Liver (tissue), 3 donors: Measurements from ENCODE around the gene SEPHS2.
"Not testable (repeated sequence)": the region's sequence is repeated elsewhere in the genome, so short reads cannot be mapped to it uniquely, and the experiment has no call there.

ENCODE experiments used
- FOXA1 ChIP-seq: IDR thresholded peaks from 2 replicates; pipeline ENCODE4 v1.6.1; 2016; ENCODE audit warnings: antibody characterized with exemption
- FOXA2 ChIP-seq: IDR thresholded peaks from 2 replicates; pipeline ENCODE4 v1.6.1; 2016; ENCODE audit warnings: antibody characterized with exemption
- GABPA ChIP-seq, 2 donors: IDR thresholded peaks in 1 of 2; conservative IDR thresholded peaks in 1 of 2; 2 replicates each; pipeline ENCODE4 v1.6.1; 2016; ENCODE audit warnings: antibody characterized with exemption in 2 of 2, mild to moderate bottlenecking in 1 of 2, moderate library complexity in 1 of 2
- HNF4A ChIP-seq, 2 donors: conservative IDR thresholded peaks; 2 replicates each; pipeline ENCODE4 v1.6.1; 2016; ENCODE audit warnings: antibody characterized with exemption in 2 of 2, mild to moderate bottlenecking in 2 of 2
- HNF4G ChIP-seq: IDR thresholded peaks from 2 replicates; pipeline ENCODE4 v1.6.1; 2016; ENCODE audit warnings: antibody characterized with exemption
- NR2F2 ChIP-seq: IDR thresholded peaks from 2 replicates; pipeline ENCODE4 v1.6.1; 2016; ENCODE audit warnings: antibody characterized with exemption
- RAD21 ChIP-seq, 2 donors: IDR thresholded peaks; 2 replicates each; pipeline ENCODE4 v1.6.1; 2016; ENCODE audit warnings: antibody characterized with exemption in 2 of 2, mild to moderate bottlenecking in 2 of 2
- SP1 ChIP-seq: IDR thresholded peaks from 2 replicates; pipeline ENCODE4 v1.6.1; 2018; ENCODE audit warnings: antibody characterized with exemption, mild to moderate bottlenecking
- TAF1 ChIP-seq: conservative IDR thresholded peaks from 2 replicates; pipeline ENCODE4 v1.6.1; 2016; ENCODE audit warnings: antibody characterized with exemption, mild to moderate bottlenecking
- YY1 ChIP-seq: IDR thresholded peaks from 2 replicates; pipeline ENCODE4 v1.6.1; 2016; ENCODE audit warnings: antibody characterized with exemption, mild to moderate bottlenecking
- TF ChIP-seq, protein P1 (sequence below): fragments of 150-350 bp; IDR thresholded peaks from 2 replicates; pipeline ENCODE4 v1.5.1; 2017; ENCODE audit warnings: improper control_type of control experiment, low read depth, low read length; ENCODE audit not compliant: missing input control
- TF ChIP-seq, protein P2 (sequence below): IDR thresholded peaks from 2 replicates; pipeline ENCODE4 v1.6.1; 2016; ENCODE audit warnings: antibody characterized with exemption
- TF ChIP-seq, protein P3 (sequence below): IDR thresholded peaks from 2 replicates; pipeline ENCODE4 v1.6.1; 2016; ENCODE audit warnings: antibody characterized with exemption
- TF ChIP-seq, protein P4 (sequence below): IDR thresholded peaks from 2 replicates; pipeline ENCODE4 v1.6.1; 2016; ENCODE audit warnings: antibody characterized with exemption, mild to moderate bottlenecking
- donor health status: healthy.
- donor health status: healthy.

DNA sequence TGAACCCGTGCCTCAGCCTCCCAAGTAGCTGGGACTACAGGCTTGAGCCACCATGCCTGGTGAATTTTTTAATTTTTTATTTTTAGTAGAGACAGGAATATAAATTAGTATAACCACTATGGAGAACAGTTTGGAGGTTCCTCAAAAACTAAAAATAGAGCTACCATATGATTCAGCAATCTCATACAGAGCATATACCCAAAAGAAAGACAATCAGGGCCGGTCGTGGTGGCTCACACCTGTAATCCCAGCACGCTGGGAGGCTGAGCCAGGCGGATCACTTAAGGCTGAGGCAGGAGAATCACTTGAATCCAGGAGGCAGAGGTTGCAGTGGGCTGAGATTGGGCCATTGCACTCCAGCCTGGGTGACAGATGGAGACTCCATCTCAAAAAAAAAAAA, 15.8 kb upstream of the SEPHS2 start:
- not testable (repeated sequence) for TF ChIP-seq TAF1; NR2F2; RAD21 (IDR thresholded peaks at IDR 0.05); GABPA (IDR thresholded peaks at IDR 0.05 in 1 of 2, conservative IDR thresholded peaks at IDR 0.05 in 1 of 2); YY1; FOXA1; HNF4A (conservative IDR thresholded peaks at IDR 0.05); HNF4G; FOXA2; SP1
- TF ChIP-seq, protein P1, sequence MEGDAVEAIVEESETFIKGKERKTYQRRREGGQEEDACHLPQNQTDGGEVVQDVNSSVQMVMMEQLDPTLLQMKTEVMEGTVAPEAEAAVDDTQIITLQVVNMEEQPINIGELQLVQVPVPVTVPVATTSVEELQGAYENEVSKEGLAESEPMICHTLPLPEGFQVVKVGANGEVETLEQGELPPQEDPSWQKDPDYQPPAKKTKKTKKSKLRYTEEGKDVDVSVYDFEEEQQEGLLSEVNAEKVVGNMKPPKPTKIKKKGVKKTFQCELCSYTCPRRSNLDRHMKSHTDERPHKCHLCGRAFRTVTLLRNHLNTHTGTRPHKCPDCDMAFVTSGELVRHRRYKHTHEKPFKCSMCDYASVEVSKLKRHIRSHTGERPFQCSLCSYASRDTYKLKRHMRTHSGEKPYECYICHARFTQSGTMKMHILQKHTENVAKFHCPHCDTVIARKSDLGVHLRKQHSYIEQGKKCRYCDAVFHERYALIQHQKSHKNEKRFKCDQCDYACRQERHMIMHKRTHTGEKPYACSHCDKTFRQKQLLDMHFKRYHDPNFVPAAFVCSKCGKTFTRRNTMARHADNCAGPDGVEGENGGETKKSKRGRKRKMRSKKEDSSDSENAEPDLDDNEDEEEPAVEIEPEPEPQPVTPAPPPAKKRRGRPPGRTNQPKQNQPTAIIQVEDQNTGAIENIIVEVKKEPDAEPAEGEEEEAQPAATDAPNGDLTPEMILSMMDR, result not testable (repeated sequence)
- TF ChIP-seq, protein P2, sequence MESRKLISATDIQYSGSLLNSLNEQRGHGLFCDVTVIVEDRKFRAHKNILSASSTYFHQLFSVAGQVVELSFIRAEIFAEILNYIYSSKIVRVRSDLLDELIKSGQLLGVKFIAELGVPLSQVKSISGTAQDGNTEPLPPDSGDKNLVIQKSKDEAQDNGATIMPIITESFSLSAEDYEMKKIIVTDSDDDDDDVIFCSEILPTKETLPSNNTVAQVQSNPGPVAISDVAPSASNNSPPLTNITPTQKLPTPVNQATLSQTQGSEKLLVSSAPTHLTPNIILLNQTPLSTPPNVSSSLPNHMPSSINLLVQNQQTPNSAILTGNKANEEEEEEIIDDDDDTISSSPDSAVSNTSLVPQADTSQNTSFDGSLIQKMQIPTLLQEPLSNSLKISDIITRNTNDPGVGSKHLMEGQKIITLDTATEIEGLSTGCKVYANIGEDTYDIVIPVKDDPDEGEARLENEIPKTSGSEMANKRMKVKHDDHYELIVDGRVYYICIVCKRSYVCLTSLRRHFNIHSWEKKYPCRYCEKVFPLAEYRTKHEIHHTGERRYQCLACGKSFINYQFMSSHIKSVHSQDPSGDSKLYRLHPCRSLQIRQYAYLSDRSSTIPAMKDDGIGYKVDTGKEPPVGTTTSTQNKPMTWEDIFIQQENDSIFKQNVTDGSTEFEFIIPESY, result not testable (repeated sequence)
- TF ChIP-seq, protein P3, sequence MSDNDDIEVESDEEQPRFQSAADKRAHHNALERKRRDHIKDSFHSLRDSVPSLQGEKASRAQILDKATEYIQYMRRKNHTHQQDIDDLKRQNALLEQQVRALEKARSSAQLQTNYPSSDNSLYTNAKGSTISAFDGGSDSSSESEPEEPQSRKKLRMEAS, result not testable (repeated sequence)
- TF ChIP-seq, protein P4, sequence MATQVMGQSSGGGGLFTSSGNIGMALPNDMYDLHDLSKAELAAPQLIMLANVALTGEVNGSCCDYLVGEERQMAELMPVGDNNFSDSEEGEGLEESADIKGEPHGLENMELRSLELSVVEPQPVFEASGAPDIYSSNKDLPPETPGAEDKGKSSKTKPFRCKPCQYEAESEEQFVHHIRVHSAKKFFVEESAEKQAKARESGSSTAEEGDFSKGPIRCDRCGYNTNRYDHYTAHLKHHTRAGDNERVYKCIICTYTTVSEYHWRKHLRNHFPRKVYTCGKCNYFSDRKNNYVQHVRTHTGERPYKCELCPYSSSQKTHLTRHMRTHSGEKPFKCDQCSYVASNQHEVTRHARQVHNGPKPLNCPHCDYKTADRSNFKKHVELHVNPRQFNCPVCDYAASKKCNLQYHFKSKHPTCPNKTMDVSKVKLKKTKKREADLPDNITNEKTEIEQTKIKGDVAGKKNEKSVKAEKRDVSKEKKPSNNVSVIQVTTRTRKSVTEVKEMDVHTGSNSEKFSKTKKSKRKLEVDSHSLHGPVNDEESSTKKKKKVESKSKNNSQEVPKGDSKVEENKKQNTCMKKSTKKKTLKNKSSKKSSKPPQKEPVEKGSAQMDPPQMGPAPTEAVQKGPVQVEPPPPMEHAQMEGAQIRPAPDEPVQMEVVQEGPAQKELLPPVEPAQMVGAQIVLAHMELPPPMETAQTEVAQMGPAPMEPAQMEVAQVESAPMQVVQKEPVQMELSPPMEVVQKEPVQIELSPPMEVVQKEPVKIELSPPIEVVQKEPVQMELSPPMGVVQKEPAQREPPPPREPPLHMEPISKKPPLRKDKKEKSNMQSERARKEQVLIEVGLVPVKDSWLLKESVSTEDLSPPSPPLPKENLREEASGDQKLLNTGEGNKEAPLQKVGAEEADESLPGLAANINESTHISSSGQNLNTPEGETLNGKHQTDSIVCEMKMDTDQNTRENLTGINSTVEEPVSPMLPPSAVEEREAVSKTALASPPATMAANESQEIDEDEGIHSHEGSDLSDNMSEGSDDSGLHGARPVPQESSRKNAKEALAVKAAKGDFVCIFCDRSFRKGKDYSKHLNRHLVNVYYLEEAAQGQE, result not testable (repeated sequence)
